ENCODE results near the gene HTR3E.
A peak's percentile ranks its signal among the peaks of the same experiment; 100 is the strongest.

The HTR3E gene

GRCh38 chr3:184133840-184134745 lies 37.2 kb downstream of the HTR3E start (continued):
- TF ChIP-seq PRDM10 (tag by site-specific recombination; IDR thresholded peaks at IDR 0.05) = peak; percentile 96
- no peak for TF ChIP-seq ZNF16 (tag by site-specific recombination; IDR thresholded peaks at IDR 0.05; ENCODE audit: low read depth)
- no peak for TF ChIP-seq ZNF239 (tag by site-specific recombination; IDR thresholded peaks at IDR 0.05)
- TF ChIP-seq ZNF433 (tag by site-specific recombination; IDR thresholded peaks at IDR 0.05; ENCODE audit: low read depth) = no peak
- TF ChIP-seq ZNF777 (tag by site-specific recombination; IDR thresholded peaks at IDR 0.05; ENCODE audit: borderline replicate concordance) = peak; percentile 8; the same call in 1 of the 2 replicates
- peak; percentile 69 for TF ChIP-seq KLF9 (tag by site-specific recombination; IDR thresholded peaks at IDR 0.05; ENCODE audit: low read depth)
- no peak for TF ChIP-seq ZNF114 (tag by site-specific recombination; IDR thresholded peaks at IDR 0.05)
- no peak for TF ChIP-seq ZNF785 (tag by site-specific recombination; IDR thresholded peaks at IDR 0.05)
- TF ChIP-seq ZNF140 (tag by site-specific recombination; IDR thresholded peaks at IDR 0.05) = no peak
- peak; percentile 66 for TF ChIP-seq SP3 (tag by site-specific recombination; IDR thresholded peaks at IDR 0.05)
- TF ChIP-seq ZNF174 (tag by site-specific recombination; IDR thresholded peaks at IDR 0.05) = no peak
- TF ChIP-seq ZBTB6 (tag by site-specific recombination; IDR thresholded peaks at IDR 0.05) = no peak
- TF ChIP-seq ZNF549 (tag by site-specific recombination; IDR thresholded peaks at IDR 0.05) = no peak
- 0 out of 2 replicates have a peak, but pooled peaks have one; percentile 26 for TF ChIP-seq KLF16 (tag by site-specific recombination; IDR thresholded peaks at IDR 0.05)
- TF ChIP-seq ZNF10 (tag by site-specific recombination; IDR thresholded peaks at IDR 0.05) = no peak
- TF ChIP-seq ZNF214 (tag by site-specific recombination; IDR thresholded peaks at IDR 0.05; ENCODE audit: borderline replicate concordance) = no peak
- TF ChIP-seq ZNF585B (tag by site-specific recombination; IDR thresholded peaks at IDR 0.05) = no peak
- peak; percentile 55 for TF ChIP-seq KLF8 (tag by site-specific recombination; IDR thresholded peaks at IDR 0.05)
- TF ChIP-seq ZNF302 (tag by site-specific recombination; IDR thresholded peaks at IDR 0.05; ENCODE audit: low read depth) = no peak
- no peak for TF ChIP-seq ATF2 (tag by site-specific recombination; IDR thresholded peaks at IDR 0.05; ENCODE audit: low read depth)
- peak; percentile 86 for TF ChIP-seq ZNF121 (tag by site-specific recombination; IDR thresholded peaks at IDR 0.05)
- 0 out of 2 replicates have a peak, but pooled peaks have one; percentile 37 for TF ChIP-seq ZNF629 (tag by site-specific recombination; IDR thresholded peaks at IDR 0.05)
- no peak for TF ChIP-seq ZNF354C (tag by site-specific recombination; IDR thresholded peaks at IDR 0.05; ENCODE audit: borderline replicate concordance, low read depth)
- TF ChIP-seq ZNF626 (tag by site-specific recombination; IDR thresholded peaks at IDR 0.05) = no peak
- TF ChIP-seq ZNF19 (tag by site-specific recombination; IDR thresholded peaks at IDR 0.05; ENCODE audit: low read depth) = no peak
- TF ChIP-seq ZNF175 (tag by site-specific recombination; IDR thresholded peaks at IDR 0.05) = no peak
- 0 out of 2 replicates have a peak, but pooled peaks have one; percentile 10 for TF ChIP-seq ZNF639 (tag by site-specific recombination; IDR thresholded peaks at IDR 0.05)
- no peak for TF ChIP-seq ZNF404 (tag by site-specific recombination; IDR thresholded peaks at IDR 0.05)
- no peak for TF ChIP-seq ZNF645 (tag by site-specific recombination; IDR thresholded peaks at IDR 0.05)
- TF ChIP-seq ZNF426 (tag by site-specific recombination; IDR thresholded peaks at IDR 0.05) = no peak

Data from HEK293 (cell line).